Suprapubic skin (tissue), 4 donors: Measurements from ENCODE around the gene INHBB.

Source experiments
- CTCF ChIP-seq, 2 donors: fragments of 200-600 bp in 1 of 2; fragments of 450-650 bp in 1 of 2; sonication (generic) in 1 of 2; IDR thresholded peaks; one replicate each; pipeline ENCODE4 v1.5.1; 2016 to 2019; ENCODE audit warnings: antibody characterized with exemption in 2 of 2, mild to moderate bottlenecking in 1 of 2, moderate library complexity in 1 of 2
- POLR2A ChIP-seq, 2 donors: fragments of 450-650 bp; IDR thresholded peaks; one replicate each; pipeline ENCODE4 v1.6.1; 2017; ENCODE audit warnings: antibody characterized with exemption in 2 of 2, mild to moderate bottlenecking in 2 of 2, moderate library complexity in 2 of 2
- POLR2AphosphoS5 ChIP-seq, 3 donors: sonication (generic); formaldehyde crosslinking; IDR thresholded peaks; one replicate each; pipeline ENCODE4 v1.6.1; 2017; ENCODE audit warnings: antibody characterized with exemption in 3 of 3

GRCh38 chr2:120326066-120326465 lies 19.9 kb upstream of the INHBB start:
- TF ChIP-seq POLR2AphosphoS5 (IDR thresholded peaks at IDR 0.05) (no peak), CTCF (IDR thresholded peaks at IDR 0.05) (no peak), POLR2A (IDR thresholded peaks at IDR 0.05) (no peak)
